A549 (cell line): ENCODE results near the gene LRIF1.
"Not testable (repeated sequence)": the region's sequence is repeated elsewhere in the genome, so short reads cannot be mapped to it uniquely, and the experiment has no call there.

ENCODE experiments used
- CHD4 ChIP-seq: fragments of 200-600 bp; sonication (generic); IDR thresholded peaks from 2 replicates; pipeline ENCODE4 v1.6.1; 2016; ENCODE audit warnings: antibody characterized with exemption, mild to moderate bottlenecking, borderline replicate concordance
- PBX3 ChIP-seq: IDR thresholded peaks from 2 replicates; pipeline ENCODE4 v1.6.1; 2012
- POLR2A ChIP-seq: IDR thresholded peaks from 2 replicates; pipeline ENCODE4 v1.6.1; 2012; ENCODE audit warnings: mild to moderate bottlenecking, low read length
- RCOR1 ChIP-seq: fragments of 150-350 bp; IDR thresholded peaks from 2 replicates; pipeline ENCODE4 v1.6.1; 2014; ENCODE audit warnings: antibody characterized with exemption, low read length, low read depth

DNA sequence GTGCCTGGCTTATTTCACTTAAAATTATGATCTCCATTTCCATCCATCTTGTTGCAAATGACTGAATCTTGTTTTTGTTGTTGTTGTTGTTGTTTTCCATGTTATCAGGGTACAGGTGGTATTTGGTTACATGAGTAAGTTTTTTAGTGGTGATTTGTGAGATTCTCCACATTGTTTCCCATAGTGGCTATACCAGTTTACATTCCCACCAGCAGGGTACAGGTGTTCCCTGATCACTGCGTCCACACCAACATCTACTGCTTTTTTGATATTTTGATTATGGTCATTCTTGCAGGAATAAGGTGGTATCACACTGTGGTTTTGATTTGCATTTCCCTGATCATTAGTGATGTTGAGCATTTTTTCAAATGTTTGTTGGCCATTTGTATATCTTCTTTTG is 27.6 kb upstream of the LRIF1 start:
- TF ChIP-seq PBX3, RCOR1, POLR2A, CHD4: not testable (repeated sequence)
